Loucy (cell line): Measurements from ENCODE around the gene SCN11A.

Experiments
- H2AFZ ChIP-seq: fragments of 200-600 bp; sonication (generic); 2 replicates; pipeline ENCODE4 v1.6.0; 2016; ENCODE audit warnings: antibody characterized with exemption, mild to moderate bottlenecking, low read length, moderate library complexity
- H3F3A ChIP-seq: fragments of 200-600 bp; 2 replicates; pipeline ENCODE4 v1.6.0; 2016; ENCODE audit warnings: antibody characterized with exemption, low read depth, mild to moderate bottlenecking
- H3K27me3 ChIP-seq: fragments of 200-600 bp; sonication (generic); 2 replicates; pipeline ENCODE4 v1.6.1; 2014; ENCODE audit warnings: low read length, mild to moderate bottlenecking; ENCODE audit not compliant: insufficient read depth, poor library complexity, severe bottlenecking
- H3K36me3 ChIP-seq: fragments of 200-600 bp; sonication (generic); 2 replicates; pipeline ENCODE4 v1.6.1; 2016; ENCODE audit warnings: low read length; ENCODE audit not compliant: insufficient read depth
- H3K4me1 ChIP-seq: fragments of 200-600 bp; sonication (generic); 2 replicates; pipeline ENCODE4 v1.5.1; 2014; ENCODE audit warnings: low read length, mild to moderate bottlenecking; ENCODE audit not compliant: insufficient read depth, poor library complexity, severe bottlenecking
- H3K4me2 ChIP-seq: fragments of 200-600 bp; sonication (generic); 2 replicates; pipeline ENCODE4 v1.6.0; 2014; ENCODE audit warnings: antibody characterized with exemption, low read length, low read depth, mild to moderate bottlenecking; ENCODE audit not compliant: poor library complexity, severe bottlenecking
- H3K4me3 ChIP-seq: fragments of 200-600 bp; sonication (generic); 2 replicates; pipeline ENCODE4 v1.5.1; 2014; ENCODE audit warnings: low read length, mild to moderate bottlenecking, mixed read lengths; ENCODE audit not compliant: poor library complexity, severe bottlenecking
- H3K79me2 ChIP-seq: fragments of 200-600 bp; sonication (generic); 2 replicates; pipeline ENCODE4 v1.6.1; 2014; ENCODE audit warnings: low read length; ENCODE audit not compliant: insufficient read depth
- H3K9ac ChIP-seq: fragments of 200-600 bp; sonication (generic); 2 replicates; pipeline ENCODE4 v1.6.0; 2014; ENCODE audit warnings: mild to moderate bottlenecking, low read depth, low read length, moderate library complexity; ENCODE audit not compliant: poor library complexity, severe bottlenecking
- H3K9me2 ChIP-seq: fragments of 200-600 bp; sonication (generic); replicated peaks from 2 replicates; pipeline ENCODE4 v1.6.1; 2016; ENCODE audit warnings: low read depth, low read length, mixed read lengths
- H3K9me3 ChIP-seq: fragments of 200-600 bp; sonication (generic); 2 replicates; pipeline ENCODE4 v1.6.1; 2014; ENCODE audit warnings: mild to moderate bottlenecking, antibody characterized with exemption, low read length, low read depth; ENCODE audit not compliant: insufficient read depth
- H4K20me1 ChIP-seq: fragments of 200-600 bp; sonication (generic); 2 replicates; pipeline ENCODE4 v1.6.0; 2014; ENCODE audit warnings: antibody characterized with exemption, low read length, mild to moderate bottlenecking; ENCODE audit not compliant: insufficient read depth, poor library complexity, severe bottlenecking
- CTCF ChIP-seq: fragments of 200-600 bp; sonication (generic); conservative IDR thresholded peaks from 2 replicates; pipeline ENCODE4 v1.5.1; 2014; ENCODE audit warnings: mild to moderate bottlenecking, antibody characterized with exemption, low read length
- EZH2phosphoT487 ChIP-seq: fragments of 200-600 bp; IDR thresholded peaks from 2 replicates; pipeline ENCODE4 v1.6.1; 2018; ENCODE audit warnings: antibody characterized with exemption, mild to moderate bottlenecking, moderate library complexity, borderline replicate concordance

SCN11A gene

GRCh38 chr3:39088456-39088855 lies 36.7 kb upstream of the SCN11A start:
- Histone ChIP-seq H3K27me3 (no peaks in the 10 kb centered on the region), H3K4me3 (no peak overlapping the region), H3K9me3 (no peaks in the 10 kb centered on the region), H3K79me2 (no peaks in the 10 kb centered on the region), H3F3A (no peaks in the 10 kb centered on the region), H3K4me2 (no peak overlapping the region), H2AFZ (no peak overlapping the region), H3K9me2 (no peaks in the 10 kb centered on the region), H4K20me1 (no peaks in the 10 kb centered on the region), H3K9ac (no peak overlapping the region), H3K4me1 (no peaks in the 10 kb centered on the region), H3K36me3 (peaks cover 81% of the 10 kb centered on the region; the same call in 1 of the 2 replicates)
- TF ChIP-seq EZH2phosphoT487 (no peak), CTCF (no peak)

GRCh38 chr3:39086144-39086543 lies 34.4 kb upstream of the SCN11A start:
- no peak overlapping the region for H3K9ac ChIP-seq
- H3K4me1 ChIP-seq: no peaks in the 10 kb centered on the region
- no peak overlapping the region for H3K4me2 ChIP-seq
- H3K4me3 ChIP-seq: no peak overlapping the region
- H2AFZ ChIP-seq: no peak overlapping the region
- TF ChIP-seq EZH2phosphoT487: no peak
- no peak for TF ChIP-seq CTCF
- H3K9me3 ChIP-seq: no peaks in the 10 kb centered on the region
- no peaks in the 10 kb centered on the region for H3K27me3 ChIP-seq
- no peaks in the 10 kb centered on the region for H3F3A ChIP-seq
- no peaks in the 10 kb centered on the region for H4K20me1 ChIP-seq
- H3K9me2 ChIP-seq: no peaks in the 10 kb centered on the region
- no peaks in the 10 kb centered on the region for H3K79me2 ChIP-seq
- peaks cover 77% of the 10 kb centered on the region; the same call in 1 of the 2 replicates for H3K36me3 ChIP-seq

GRCh38 chr3:39082666-39083313 lies 31.0 kb upstream of the SCN11A start:
- TF ChIP-seq EZH2phosphoT487 (no peak), CTCF (no peak)
- Histone ChIP-seq H3K4me1 (no peaks in the 10 kb centered on the region), H3K4me3 (no peak overlapping the region), H4K20me1 (no peaks in the 10 kb centered on the region), H3K9me3 (no peaks in the 10 kb centered on the region), H3K27me3 (no peaks in the 10 kb centered on the region), H3K4me2 (no peak overlapping the region), H2AFZ (no peak overlapping the region), H3F3A (no peaks in the 10 kb centered on the region), H3K79me2 (no peaks in the 10 kb centered on the region), H3K9ac (no peak overlapping the region), H3K9me2 (no peaks in the 10 kb centered on the region), H3K36me3 (peaks cover 61% of the 10 kb centered on the region)
